HS-5 (cell line): ENCODE data around the gene LPCAT1.
"Not testable (repeated sequence)": the region's sequence is repeated elsewhere in the genome, so short reads cannot be mapped to it uniquely, and the experiment has no call there.

ENCODE experiments used
- DNase-seq: peaks from one replicate; pipeline ENCODE4 v3.0.0-alpha.2; 2012; ENCODE audit warnings: low read depth

LPCAT1 gene

DNA sequence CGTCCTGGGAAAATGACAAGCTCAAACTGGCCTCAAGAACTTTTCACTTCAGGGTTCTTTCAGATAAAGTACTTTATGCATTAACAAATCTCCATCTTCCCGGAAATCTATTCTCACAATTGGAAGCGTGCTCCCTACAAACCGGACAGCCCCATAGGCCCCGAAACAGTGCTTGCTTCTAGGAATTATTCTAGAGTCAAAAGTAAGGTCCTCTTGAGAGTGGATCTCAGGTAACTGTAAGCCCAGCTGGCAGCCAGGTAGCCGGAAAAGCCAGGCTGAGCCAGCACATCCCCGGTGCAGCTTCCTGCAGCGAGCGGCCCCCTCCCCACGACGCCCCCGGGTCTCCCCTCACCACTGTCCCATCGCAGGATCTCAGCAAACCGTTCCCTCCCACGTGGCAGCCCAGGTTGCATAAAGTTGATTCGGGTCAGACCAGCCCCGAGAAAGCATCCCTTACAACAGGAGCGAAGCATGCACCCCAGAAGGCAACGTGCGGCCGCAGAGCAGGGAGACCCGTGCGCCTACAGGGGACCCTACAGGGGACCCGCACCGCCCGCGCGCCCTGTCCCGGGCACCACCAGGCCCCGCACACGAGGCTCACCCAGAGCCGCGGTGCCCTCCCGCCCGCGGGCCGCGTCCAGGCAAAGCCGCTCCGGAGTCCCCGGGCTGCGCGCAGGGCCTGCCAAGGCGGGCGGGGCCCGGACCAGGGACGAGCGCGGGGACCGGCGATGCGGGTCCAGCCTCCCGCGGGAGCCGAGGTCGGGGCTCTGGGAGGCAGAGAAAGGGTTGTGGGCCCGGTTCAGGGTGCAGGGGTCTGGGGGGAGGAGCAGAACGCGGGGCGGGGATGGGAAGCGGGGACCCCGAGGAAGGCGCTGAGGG lies 920 bp downstream of the LPCAT1 start:
- no peak for DNase-seq

DNA sequence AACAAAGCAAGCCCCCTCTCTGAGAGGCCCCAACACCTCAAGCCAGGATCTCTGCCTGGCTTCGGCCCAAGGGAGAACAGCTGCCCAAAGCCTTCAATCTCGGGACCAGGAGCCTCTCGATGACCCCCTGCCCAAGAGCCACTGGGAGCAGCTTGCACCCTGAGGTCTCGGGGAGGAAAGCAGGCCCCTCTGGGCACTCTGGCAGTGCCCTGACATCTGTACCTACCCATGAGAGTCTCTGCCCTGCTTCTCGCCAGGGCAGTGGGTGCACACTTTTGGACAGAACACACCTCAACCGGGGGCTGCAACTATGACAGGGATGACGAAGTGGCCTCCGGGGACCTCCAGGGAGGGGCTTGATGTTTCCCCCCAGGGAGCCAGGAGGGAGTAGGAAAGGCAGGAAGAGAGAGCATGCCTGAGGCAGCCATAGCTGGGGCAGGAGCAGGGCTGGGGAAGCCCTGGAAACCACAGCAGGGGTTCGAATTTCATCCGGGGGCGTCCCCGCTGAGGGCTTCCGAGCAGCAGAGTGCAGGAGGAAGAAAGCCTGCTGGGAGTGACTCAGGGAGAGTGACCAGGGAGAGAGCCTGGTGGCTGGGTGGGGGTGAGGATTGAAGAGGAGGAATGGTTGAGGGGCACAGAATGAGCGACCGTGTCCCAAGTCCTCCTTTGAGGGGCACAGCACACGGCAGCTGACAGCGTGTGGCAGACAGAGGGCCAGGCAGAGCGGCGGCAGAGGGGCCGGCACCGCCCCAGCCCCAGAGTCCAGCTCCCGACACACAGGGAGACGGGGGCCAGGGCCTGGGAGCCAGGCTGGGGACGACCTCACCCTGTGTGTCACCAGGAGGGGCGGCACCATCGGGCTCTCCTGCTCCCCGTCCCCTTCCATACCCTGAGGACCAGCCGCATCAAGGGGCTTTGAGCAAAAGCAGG lies 1.8 kb downstream of the LPCAT1 start:
- peak; percentile 39 for DNase-seq

DNA sequence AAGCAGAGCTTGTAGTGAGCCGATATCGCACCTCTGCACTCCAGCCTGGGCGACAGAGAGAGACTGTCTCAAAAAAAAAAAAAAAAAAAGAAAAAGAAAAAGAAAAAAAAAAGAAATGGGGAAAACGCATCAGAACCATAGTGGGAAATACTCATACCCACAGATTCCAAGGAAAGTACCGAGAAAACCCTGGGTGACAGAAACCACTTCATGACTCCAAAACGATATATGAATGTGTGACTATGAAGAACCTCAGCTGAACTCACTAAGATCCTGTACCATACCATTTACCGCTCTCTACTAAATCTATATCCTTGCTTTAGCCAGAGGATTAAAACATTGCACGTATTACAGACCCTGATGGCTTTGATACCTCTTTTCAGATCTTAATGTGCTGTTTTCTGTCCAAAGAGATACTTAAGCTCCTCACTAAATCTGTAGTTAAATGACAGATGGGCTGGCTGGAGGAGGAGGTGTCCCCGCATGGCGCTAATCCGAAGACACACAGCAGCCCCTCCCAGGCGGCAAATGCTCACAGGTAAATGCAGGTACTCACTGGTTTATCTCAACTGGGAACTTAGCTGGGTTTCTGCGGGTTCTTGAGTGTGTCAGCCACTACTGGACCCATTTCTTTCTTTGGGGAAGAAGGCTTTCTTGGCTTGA lies 2.8 kb downstream of the LPCAT1 start:
- DNase-seq = no peak

DNA sequence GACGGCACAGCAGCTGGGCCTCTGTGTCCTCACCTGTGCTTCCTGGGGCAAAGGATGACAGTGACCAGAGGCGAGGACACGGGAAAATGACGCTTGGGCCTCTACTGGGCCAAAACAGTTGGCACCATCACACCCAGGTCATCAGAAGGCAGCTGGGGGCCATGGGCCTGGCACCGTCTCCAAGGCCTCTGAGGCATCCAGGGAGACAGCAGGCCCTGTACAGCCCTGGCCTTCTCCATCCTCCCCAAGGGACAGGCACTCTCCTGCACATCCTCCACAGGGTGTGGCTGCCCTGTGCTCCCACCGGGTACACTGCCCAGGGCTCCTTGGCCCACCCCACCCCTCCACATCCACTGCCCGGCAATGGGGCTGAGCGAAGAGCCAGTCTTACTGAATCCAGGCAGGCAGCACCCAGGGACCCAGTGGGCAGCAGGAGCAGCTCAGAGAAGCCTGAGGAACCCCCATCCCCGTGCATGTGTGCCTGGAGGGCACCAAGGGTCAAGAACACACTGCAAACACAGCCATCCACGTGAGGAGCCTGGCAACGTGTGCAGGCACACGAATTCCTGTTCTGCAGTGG lies 4.0 kb downstream of the LPCAT1 start:
- DNase-seq = no peak

DNA sequence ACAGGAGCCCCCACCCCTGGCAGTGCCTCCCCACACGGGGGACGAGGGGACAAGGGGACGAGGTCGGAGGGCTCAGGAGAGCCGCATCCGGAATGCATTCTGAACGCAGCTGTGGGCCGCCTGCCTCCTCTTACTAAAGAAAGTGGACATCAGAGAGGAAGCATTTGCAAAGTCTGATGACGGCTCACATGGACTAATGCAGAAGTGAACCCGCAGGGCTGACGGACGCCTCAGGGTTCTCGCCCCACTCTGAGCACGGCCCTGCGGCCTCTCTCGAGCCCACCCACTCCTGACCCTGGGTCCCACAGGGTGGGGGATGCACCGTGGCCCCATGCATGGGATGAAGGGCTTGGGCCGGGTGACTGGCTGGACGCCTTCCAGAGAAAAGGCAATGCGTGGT lies 5.9 kb downstream of the LPCAT1 start:
- DNase-seq = no peak

DNA sequence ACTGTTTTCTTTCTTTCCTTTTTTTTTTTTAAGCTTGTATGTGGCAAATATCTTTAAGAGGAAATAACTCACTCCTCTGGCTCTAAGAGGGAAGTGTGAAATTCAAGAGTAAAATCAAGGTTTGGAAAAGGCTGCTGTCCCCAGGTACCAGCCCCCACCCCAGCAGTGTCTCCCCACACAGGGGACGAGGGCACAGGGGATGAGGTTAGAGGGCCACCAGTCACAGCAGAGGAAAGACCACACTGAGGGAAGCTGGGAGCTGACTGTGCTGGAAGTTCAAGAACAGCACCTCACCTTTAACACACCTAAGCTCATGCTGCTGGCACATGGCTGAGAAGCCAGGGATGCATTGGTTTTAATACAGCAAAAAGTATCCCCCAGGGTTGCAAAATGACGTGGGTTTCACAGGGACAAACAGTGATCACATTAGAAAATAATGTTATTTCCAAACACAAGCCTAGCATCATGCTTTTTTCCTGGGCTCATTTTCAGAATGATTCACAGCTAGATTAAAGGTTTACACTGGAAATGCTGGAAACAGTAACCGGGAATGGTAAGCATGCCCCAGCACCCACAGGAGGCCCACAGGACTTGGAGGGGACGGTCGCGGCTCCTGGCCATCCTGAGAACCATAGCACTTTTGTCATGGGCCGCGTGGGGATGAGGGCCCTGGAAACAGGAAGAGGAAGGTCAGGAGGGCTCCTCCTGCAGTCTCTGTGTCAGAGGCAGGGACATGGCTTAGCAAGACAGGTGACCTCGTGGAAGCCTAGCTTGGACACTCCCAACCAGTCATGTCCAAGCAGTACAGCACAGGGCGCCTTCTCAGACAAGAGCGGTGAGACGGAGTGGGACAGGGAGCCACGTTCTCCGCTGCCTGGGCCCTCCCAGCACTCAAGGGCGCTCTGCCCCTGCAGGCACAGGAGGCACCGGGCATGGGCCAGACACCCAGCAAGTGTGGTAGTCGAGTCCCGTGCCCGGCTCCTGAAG lies 6.9 kb downstream of the LPCAT1 start:
- DNase-seq = peak; percentile 37

DNA sequence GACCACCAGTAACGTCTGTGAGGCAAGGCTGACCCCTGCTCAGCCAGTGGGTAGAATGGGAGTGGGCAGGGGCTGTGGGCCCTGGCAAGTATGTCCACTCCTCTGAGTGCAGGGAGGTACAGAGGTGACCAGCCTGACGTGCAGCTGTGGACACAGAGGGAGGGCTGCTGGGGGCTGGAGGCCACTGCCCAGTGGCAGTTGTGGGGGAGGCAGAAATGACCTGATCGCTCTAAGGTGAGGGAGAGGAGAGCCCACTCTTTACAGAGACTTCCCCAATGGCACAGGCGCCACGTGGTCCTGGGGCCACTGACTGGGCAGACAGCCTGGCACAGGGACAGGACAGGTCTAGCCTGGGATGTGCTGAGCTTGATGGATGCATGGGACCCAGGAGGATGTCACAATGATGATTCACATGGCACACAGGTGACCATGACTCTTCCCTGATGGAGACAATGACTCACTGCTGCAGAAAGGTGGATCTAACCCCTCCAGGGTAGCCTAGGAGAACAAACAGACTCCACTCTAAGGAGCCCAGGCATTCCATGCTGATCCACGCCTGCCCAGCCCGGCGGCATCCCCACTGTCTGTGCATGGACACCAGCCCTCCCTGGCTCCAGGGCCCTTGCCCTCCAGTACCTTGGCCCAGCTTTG lies 7.7 kb downstream of the LPCAT1 start:
- peak; percentile 18 for DNase-seq

DNA sequence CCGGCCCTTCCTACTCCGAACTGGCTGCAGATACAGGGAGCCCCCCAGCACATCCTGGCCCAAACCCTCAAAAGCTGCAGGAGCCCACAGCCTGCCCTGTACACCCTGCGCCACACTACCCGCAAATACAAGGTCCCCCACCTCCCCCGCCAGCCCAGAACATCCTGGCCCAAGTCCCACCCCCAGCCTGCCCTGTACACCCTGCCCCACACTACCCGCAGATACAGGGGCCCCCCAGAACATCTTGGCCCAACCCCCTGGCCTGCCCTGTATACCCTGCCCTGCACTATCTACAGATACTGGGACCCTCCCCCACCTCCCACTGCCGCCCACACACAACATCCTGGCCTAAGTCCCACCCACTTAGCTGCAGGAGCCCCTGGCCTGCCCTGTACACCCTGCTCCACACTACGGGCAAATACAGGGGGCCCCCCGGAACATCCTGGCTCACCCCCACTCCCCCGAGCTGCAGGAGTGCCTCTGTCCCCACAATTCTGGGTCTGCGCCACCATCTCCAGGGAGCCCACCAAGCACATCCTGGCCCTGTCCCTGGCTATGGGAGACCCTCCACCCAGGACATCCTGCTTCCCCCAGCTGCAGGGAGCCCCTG lies 8.3 kb downstream of the LPCAT1 start:
- no peak for DNase-seq

DNA sequence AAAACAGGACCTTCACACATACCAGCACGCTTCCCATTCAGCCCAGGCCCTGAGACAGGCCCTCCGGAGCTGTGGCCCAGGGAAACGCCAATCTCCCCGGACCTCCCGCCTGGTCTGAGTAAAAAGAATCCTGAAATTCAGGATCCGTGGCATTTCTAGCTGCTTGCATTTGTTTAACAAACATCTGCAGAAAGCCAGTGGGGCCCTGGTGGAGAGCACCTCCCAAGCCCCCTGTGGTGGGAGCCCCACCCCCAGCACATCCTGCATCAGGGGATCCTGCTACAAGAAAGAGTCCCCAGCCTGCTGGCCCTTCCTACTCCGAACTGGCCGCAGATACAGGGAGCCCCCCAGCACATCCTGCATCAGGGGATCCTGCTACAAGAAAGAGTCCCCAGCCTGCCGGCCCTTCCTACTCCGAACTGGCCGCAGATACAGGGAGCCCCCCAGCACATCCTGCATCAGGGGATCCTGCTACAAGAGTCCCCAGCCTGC lies 8.9 kb downstream of the LPCAT1 start:
- not testable (repeated sequence) for DNase-seq

DNA sequence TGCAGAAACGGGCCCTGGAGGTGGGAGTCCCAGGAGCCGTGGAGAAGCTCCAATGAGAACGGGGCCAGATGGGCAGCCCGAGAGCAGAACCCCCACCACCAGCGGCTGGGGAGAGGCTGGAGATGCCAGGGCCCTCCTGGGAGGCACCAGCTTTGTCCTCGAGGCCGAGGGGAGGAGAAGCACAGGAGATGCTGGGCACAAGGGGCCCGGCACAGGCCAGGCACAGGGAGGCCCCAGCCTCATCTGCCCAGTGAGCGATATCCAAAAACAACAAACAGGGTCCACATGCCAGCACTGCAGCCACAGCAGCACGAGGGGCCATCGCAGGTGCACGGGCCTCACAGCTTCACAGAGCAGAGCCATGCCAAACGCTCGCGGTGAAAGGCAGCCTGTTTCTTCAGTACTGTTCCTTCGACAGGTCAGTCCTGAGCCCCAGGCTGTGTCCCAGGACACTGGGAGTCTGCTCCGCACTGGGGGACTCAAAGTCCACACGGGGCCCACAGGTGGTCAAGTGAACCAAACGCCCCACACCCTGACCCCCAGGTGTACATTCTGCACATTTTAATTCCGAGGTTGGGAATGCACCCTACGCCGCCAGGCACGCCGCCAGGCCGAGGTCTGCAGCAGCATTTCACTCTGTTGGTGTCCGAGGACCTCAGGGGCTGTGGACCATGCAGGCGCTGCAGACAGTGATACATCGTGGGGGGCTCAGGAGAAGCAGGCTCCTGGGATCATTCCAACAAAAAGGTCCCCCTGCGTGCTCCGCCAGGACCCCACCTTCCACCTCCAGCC lies 9.5 kb downstream of the LPCAT1 start:
- DNase-seq = no peak

DNA sequence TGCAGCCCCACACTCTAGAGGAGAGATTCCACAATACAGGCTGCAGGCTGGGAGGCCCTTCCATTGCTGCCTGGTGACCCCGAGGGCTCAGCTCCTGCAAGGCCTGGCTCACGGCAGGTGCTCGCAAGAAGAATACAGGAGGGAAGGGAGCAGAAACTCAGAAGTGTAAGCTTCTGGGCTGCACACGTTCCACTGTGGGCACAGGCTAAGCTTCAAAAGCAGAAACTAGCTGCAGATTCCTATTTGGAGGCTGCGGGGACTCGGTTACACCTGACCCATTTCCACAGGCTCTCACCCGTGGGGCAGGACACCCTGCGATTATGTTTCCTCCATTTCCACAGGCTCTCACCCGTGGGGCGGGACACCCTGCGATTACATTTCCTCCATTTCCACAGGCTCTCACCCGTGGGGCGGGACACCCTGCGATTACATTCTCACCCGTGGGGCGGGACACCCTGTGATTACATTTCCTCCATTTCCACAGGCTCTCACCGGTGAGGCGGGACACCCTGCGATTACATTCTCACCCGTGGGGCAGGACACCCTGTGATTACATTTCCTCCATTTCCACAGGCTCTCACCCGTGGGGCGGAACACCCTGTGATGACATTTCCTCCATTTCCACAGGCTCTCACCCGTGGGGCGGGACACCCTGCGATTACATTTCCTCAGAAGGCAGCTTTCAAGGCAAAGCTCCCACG lies 10.3 kb downstream of the LPCAT1 start:
- no peak for DNase-seq

DNA sequence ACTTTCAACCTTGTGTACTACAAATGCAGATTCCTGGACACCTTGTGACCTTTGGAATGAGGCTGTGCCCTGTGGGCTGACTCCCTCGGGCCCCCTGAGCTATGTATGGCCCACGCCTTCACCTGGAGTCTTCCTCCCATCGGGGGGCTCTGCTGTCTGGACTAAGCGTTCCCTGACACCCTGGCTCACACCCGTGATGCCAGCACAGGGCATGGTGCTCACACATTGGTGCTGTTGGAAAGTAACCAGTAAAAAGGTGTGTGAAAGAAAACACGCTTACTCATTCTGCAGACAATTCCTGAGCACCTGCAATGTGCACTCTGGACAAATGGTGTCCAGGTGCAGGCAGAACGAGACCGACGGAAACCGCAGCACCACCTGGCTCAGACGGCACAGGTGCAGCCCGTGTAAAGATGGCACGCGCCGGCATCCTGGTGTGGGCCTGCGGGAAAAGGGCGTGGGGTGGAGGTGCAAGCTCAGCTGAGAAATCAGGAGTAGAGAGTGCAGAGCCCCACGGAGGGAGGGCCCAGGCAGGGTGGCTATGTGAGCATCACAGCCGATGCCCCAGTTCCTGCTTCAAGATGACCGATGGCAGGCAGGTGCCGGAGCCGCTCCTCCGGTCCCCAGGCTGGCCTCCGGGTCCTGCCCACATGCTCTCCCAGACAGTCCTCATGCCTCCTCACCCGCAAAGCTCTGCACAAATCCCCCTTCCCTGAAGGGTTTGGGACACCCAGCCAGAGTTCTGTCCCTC lies 11.0 kb downstream of the LPCAT1 start:
- DNase-seq = no peak

DNA sequence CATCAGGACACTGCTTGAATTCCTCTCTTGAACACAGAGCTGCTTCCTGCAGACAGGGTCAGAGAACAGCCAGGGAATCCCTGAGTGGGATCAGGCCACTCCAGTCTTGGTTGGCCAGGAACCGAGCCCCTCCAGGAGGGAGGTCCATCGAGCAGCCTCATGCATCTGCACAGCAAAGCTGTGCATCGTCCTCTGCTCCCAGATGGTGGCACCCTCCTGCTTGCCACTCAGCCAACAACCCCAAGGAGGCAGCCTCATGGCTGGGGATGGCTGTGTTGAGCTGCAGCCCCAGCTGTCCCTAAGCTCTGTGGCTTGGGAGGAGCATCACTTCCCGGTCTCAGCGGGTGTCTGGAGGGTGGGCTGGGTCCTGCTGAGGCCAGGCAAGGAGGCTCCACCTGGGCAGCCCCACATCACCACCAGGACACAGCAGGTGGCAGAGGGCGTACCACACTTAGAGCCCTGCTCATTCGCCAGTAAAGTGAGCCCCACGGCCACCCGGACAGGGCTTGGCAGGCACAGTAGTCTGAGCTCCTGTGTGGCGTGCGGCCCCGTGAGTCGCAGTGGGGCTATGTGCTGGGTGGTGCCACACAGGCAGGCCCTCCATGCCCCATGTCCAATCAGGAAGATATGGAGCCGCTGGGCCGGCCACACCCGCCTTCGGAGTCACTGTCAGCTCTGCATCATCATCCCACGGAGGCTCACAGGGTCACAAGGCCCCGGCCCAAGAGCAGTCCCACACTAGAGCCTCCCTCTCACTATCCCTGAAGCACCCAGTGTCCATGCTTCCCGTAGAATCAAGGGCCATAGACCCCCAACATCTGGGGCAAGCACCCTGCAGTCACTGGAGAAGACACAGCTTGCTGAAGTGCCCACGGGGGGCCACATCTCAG lies 11.9 kb downstream of the LPCAT1 start:
- peak; percentile 68 for DNase-seq

DNA sequence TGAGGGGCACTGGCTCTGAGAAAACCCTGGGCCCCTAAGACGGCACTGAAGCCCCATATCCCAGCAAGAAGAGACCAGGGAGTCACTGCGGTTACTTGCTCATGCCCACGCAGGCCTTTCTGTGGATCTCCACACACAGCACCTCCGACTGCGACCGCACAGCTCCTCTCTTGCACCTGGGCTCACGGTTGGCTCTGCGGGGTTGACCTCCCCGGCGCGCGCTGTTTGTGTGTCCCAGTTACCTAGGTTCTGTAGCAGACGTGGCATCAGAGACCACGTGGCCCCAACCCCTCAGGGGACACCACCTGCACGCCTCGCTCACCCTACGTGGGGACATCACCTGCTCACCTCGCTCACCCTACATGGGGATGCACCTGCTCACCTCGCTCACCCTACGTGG lies 12.7 kb downstream of the LPCAT1 start:
- DNase-seq = no peak

DNA sequence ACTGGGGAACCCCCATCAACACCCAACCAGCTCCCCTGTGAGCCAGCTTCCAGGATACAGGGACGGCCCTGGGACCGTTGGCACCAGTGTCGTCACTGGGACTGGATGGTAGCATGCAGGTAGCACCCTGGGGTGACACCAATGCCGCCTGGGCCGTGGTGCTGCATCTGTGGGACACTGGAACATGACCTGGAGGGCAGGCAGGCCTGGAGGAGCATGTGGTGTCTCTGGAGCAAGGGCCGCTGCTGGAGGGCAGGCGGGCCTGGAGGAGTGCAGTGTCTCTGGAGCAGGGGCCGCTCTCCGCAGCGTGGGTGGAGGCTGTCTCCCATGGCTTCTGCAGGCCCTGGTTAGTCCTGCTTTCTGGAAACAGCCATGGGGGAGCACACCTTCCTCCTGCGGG lies 13.1 kb downstream of the LPCAT1 start:
- DNase-seq = no peak

DNA sequence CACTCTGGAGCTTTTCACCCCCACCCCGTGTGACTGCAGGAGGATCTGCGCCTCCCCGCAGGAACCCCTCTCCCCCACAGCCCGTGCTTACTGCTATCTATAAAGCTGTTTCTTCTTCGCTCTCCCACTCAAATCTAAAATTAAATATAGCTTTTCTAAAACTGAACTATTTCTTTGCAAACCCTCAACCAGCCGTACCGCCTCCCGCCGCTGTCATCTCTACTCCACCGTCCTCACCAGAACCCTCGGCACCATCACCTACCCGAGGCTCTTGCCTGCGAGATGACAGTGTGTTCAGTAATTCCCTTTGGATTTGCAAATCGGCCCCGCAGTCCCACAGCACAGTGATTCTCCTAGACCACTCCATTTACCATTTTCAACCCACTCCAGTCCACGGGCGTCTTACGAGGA lies 13.6 kb downstream of the LPCAT1 start:
- DNase-seq = no peak
